ENCODE results near the gene PAQR4.

DNA sequence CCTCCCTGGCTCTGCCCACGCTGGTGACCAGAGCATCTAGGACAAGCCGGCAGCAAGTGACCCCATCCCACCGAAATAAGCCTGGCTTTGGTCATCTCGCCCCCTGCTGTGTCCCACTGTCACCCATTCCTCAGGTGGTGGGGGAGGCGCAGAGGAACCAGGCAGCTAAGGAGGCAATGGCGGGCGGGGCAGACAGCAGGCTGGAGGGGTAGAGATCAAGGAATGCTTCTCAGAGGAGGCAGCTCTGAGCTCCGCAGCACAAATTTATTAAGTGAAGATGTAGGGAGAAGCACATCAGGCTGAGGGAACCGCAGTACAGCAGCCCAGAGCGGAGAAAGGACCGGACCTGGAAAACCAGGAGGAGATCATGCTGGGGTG lies 12.6 kb upstream of the PAQR4 start:
- TF ChIP-seq, protein P1, sequence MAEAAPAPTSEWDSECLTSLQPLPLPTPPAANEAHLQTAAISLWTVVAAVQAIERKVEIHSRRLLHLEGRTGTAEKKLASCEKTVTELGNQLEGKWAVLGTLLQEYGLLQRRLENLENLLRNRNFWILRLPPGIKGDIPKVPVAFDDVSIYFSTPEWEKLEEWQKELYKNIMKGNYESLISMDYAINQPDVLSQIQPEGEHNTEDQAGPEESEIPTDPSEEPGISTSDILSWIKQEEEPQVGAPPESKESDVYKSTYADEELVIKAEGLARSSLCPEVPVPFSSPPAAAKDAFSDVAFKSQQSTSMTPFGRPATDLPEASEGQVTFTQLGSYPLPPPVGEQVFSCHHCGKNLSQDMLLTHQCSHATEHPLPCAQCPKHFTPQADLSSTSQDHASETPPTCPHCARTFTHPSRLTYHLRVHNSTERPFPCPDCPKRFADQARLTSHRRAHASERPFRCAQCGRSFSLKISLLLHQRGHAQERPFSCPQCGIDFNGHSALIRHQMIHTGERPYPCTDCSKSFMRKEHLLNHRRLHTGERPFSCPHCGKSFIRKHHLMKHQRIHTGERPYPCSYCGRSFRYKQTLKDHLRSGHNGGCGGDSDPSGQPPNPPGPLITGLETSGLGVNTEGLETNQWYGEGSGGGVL (tag by site-specific recombination; IDR thresholded peaks at IDR 0.05) = no peak
- TF ChIP-seq, protein P2, sequence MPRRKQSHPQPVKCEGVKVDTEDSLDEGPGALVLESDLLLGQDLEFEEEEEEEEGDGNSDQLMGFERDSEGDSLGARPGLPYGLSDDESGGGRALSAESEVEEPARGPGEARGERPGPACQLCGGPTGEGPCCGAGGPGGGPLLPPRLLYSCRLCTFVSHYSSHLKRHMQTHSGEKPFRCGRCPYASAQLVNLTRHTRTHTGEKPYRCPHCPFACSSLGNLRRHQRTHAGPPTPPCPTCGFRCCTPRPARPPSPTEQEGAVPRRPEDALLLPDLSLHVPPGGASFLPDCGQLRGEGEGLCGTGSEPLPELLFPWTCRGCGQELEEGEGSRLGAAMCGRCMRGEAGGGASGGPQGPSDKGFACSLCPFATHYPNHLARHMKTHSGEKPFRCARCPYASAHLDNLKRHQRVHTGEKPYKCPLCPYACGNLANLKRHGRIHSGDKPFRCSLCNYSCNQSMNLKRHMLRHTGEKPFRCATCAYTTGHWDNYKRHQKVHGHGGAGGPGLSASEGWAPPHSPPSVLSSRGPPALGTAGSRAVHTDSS (tag by site-specific recombination; IDR thresholded peaks at IDR 0.05) = no peak

Data from HEK293 (cell line).